ENCODE data around the gene SERPINB10.
A peak's percentile ranks its signal among the peaks of the same experiment; 100 is the strongest.

SERPINB10 gene

GRCh38 chr18:63980027-63980426 is 72.3 kb downstream of the SERPINB10 start:
- Histone ChIP-seq H4K20me1 (ENCODE audit: insufficient read depth, low read length) (no peaks in the 10 kb centered on the region), H2AFZ (ENCODE audit: low read depth, low read length) (peak overlapping the region; percentile 75), H3K9ac (ENCODE audit: low read depth, low read length) (peak overlapping the region; percentile 20; the same call in 1 of the 2 replicates), H3K4me3 (ENCODE audit: low read depth in 1 of 2, low read length in 2 of 2) (no peak overlapping the region), H3K27me3 (ENCODE audit: insufficient read depth, low read length, poor library complexity) (no peaks in the 10 kb centered on the region), H3K4me2 (ENCODE audit: insufficient read depth, low read length) (peak overlapping the region; percentile 32; the same call in 1 of the 2 replicates), H3K27ac (ENCODE audit: low read length) (peak overlapping the region; percentile 69), H3K79me2 (ENCODE audit: insufficient read depth, low read length) (peaks cover 5% of the 10 kb centered on the region; the same call in 1 of the 2 replicates), H3K9me3 (ENCODE audit: insufficient read depth, low read length, severe bottlenecking) (no peaks in the 10 kb centered on the region), H3K4me1 (ENCODE audit: insufficient read depth, low read length) (peaks cover 41% of the 10 kb centered on the region), H3K36me3 (ENCODE audit: insufficient read depth, low read length) (peaks cover 29% of the 10 kb centered on the region)
- ATAC-seq (ENCODE audit: insufficient read depth, low read depth), result no peak
- TF ChIP-seq EZH2 (IDR thresholded peaks at IDR 0.05; ENCODE audit: borderline replicate concordance, low read depth, low read length, severe bottlenecking), result no peak
- TF ChIP-seq CTCF (IDR thresholded peaks at IDR 0.05; ENCODE audit: borderline replicate concordance, extremely low read depth, low read length, poor library complexity, severe bottlenecking), result no peak
- DNase-seq, result no peak

- H3K4me3 ChIP-seq (ENCODE audit: low read depth in 1 of 2, low read length in 2 of 2), result no peak overlapping the region
- no peak overlapping the region for H3K4me2 ChIP-seq (ENCODE audit: insufficient read depth, low read length)
- DNase-seq (no peak), ATAC-seq (ENCODE audit: insufficient read depth, low read depth) (0 out of 3 replicates have a peak, but pooled peaks have one; percentile 13)
- H3K9ac ChIP-seq (ENCODE audit: low read depth, low read length), result peak overlapping the region; percentile 13; the same call in 1 of the 2 replicates
- no peak for TF ChIP-seq CTCF (IDR thresholded peaks at IDR 0.05; ENCODE audit: borderline replicate concordance, extremely low read depth, low read length, poor library complexity, severe bottlenecking)
- no peak for TF ChIP-seq EZH2 (IDR thresholded peaks at IDR 0.05; ENCODE audit: borderline replicate concordance, low read depth, low read length, severe bottlenecking)
- no peak overlapping the region for H2AFZ ChIP-seq (ENCODE audit: low read depth, low read length)
- H4K20me1 ChIP-seq (ENCODE audit: insufficient read depth, low read length), result no peaks in the 10 kb centered on the region
- H3K36me3 ChIP-seq (ENCODE audit: insufficient read depth, low read length), result peaks cover 29% of the 10 kb centered on the region
- no peaks in the 10 kb centered on the region for H3K27me3 ChIP-seq (ENCODE audit: insufficient read depth, low read length, poor library complexity)
- H3K4me1 ChIP-seq (ENCODE audit: insufficient read depth, low read length), result peaks cover 33% of the 10 kb centered on the region
- peak overlapping the region; percentile 69 for H3K27ac ChIP-seq (ENCODE audit: low read length)
- no peaks in the 10 kb centered on the region for H3K9me3 ChIP-seq (ENCODE audit: insufficient read depth, low read length, severe bottlenecking)
- peaks cover 5% of the 10 kb centered on the region; the same call in 1 of the 2 replicates for H3K79me2 ChIP-seq (ENCODE audit: insufficient read depth, low read length)
Observed at GRCh38 chr18:63980896-63981460, 73.2 kb downstream of the SERPINB10 start.

GRCh38 chr18:63981719-63982118 is 74.0 kb downstream of the SERPINB10 start:
- Histone ChIP-seq H4K20me1 (ENCODE audit: insufficient read depth, low read length) (no peaks in the 10 kb centered on the region), H3K27ac (ENCODE audit: low read length) (peak overlapping the region; percentile 69), H3K4me1 (ENCODE audit: insufficient read depth, low read length) (peaks cover 33% of the 10 kb centered on the region), H2AFZ (ENCODE audit: low read depth, low read length) (no peak overlapping the region), H3K4me2 (ENCODE audit: insufficient read depth, low read length) (no peak overlapping the region), H3K27me3 (ENCODE audit: insufficient read depth, low read length, poor library complexity) (no peaks in the 10 kb centered on the region), H3K79me2 (ENCODE audit: insufficient read depth, low read length) (peaks cover 5% of the 10 kb centered on the region; the same call in 1 of the 2 replicates), H3K4me3 (ENCODE audit: low read depth in 1 of 2, low read length in 2 of 2) (no peak overlapping the region), H3K36me3 (ENCODE audit: insufficient read depth, low read length) (peaks cover 29% of the 10 kb centered on the region), H3K9ac (ENCODE audit: low read depth, low read length) (no peak overlapping the region), H3K9me3 (ENCODE audit: insufficient read depth, low read length, severe bottlenecking) (no peaks in the 10 kb centered on the region)
- DNase-seq (no peak), ATAC-seq (ENCODE audit: insufficient read depth, low read depth) (no peak)
- TF ChIP-seq CTCF (IDR thresholded peaks at IDR 0.05; ENCODE audit: borderline replicate concordance, extremely low read depth, low read length, poor library complexity, severe bottlenecking) (no peak), EZH2 (IDR thresholded peaks at IDR 0.05; ENCODE audit: borderline replicate concordance, low read depth, low read length, severe bottlenecking) (no peak)
